Embryonic facial prominence (tissue), 1 donor: ENCODE results near the gene COL16A1.
"Not testable (repeated sequence)": the region's sequence is repeated elsewhere in the genome, so short reads cannot be mapped to it uniquely, and the experiment has no call there.

Source experiments
- DNase-seq: peaks from one replicate; pipeline ENCODE4 v3.0.0-alpha.2; 2016; ENCODE audit errors: extremely low spot score

Gene COL16A1

DNA sequence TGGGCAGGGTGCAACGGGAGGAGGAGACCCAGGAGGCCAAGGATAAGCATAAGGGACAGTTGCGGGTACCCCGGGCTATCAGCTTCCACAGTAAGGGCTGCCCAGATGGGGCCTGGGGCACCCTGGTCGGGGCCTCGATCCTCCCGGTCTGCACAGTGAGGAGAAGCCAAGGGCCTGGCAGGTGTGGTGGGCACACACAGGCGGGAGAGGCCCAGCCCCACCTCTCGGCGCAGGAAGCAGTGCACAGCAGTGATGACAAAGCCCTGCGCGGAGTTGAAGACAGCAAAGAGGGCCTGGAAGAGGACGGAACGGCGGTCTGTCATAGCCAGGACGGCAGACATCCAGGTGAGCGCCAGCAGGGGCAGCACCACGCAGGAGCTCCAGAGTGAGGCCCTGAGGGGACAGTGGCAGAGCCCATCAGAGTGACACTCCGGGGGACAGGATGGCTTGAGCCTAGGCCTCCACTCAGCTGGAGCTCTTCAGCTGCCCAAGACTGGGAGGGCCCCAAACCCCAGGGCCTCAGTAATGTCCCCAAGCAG, 29.0 kb upstream of the COL16A1 start:
- no peak for DNase-seq

DNA sequence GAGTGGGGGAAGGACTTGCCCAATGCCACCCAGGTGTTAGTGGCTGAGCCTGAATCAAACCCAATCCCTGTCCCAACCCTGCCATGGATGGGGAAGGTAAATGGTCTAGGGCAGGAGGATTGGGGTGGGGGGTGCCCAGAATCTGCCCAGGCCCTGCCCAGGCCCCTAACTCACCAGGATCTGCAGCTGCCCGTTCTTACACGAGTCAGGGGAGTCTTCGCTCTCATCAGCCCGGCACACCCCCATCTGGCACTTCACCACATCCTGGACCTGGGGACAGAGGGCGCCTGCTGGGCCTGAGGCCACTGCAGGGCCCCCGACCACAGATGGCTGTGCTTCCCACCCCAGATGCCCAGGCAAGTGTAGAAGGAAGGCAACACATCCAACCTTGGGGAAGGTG, 28.5 kb upstream of the COL16A1 start:
- DNase-seq, result no peak

DNA sequence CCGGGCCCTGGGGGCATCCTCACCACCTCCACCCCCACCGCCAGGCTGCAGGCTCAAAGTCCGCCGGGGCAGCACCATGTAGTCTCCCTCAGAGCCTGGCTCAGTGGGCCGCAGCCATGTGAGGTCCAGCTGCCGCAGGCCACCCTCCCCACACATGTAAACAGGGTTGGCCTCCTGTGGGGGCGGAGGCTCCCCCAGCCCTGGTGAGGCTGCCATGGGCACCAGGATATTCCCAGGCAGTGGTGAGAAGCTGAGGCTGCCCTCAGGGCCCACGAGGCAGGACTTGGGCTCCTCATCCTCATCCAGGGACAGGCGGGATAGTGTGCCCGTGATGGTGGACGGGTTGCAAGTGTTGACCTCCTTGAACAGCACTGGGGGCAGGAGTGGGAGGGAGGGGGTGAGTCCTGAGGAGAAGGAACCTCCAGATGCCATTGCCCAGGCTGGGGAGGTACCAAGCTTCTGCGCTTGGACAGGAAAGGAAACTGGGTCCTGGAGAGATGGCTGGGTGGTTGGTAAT, 27.3 kb upstream of the COL16A1 start:
- no peak for DNase-seq

DNA sequence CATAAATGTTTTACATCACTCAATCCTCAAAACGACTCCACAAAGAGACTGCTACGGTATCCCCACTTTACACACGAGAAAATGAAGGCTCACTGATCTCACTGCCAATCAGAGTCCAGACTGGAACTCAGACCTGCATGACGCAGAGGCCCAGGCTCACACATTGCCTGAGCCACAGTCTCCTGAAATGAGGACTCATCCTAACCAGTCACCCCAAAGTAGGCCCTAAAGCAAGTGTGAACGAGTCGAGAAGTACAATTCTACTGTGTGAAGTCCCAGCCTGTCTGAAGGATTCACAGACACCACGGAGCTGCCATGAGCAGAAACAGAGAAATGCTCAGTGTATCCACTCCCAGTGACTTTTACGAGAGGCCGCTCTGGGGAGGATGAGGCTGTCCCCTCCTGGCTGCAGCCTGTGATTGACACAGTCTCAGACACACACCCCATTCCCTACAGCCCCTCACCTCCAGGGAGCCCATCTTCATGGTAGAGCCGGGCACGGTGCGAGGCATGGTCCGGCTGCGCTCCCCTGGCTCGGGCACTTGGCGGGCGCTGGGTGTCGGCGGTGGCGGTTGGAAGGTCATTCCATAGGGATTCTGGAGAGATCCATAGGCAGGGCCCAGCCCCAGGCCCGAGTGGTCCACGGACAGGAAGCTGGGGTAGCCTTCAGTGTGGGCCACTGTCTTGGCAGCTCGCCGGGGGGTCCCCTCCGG, 26.7 kb upstream of the COL16A1 start:
- DNase-seq, result no peak

DNA sequence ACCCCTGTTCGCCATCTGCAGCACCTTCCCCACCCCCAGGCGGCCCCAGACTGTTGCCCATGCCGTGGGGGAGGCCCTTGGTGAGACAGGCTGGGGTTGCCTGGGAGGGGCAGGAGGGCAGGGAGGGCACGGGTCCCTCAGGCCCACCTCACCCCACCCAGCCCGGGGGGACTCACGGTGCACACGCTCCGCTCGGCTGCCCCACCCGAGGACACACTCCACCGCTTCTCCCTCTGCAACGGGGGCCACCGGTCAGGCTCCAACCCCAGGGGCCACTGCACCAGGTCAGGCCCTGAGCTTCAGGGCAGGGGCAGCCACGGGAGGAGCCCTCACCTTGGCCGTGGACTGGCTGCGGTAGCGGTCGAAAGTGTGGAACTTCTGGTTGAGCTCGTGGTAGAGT, 24.0 kb upstream of the COL16A1 start:
- no peak for DNase-seq

GRCh38 chr1:31727195-31727594, 23.4 kb upstream of the COL16A1 start:
- DNase-seq, result no peak

GRCh38 chr1:31726715-31727114, 22.9 kb upstream of the COL16A1 start:
- no peak for DNase-seq

- DNase-seq, result no peak
Measured at GRCh38 chr1:31725777-31726535, 22.1 kb upstream of the COL16A1 start.

DNA sequence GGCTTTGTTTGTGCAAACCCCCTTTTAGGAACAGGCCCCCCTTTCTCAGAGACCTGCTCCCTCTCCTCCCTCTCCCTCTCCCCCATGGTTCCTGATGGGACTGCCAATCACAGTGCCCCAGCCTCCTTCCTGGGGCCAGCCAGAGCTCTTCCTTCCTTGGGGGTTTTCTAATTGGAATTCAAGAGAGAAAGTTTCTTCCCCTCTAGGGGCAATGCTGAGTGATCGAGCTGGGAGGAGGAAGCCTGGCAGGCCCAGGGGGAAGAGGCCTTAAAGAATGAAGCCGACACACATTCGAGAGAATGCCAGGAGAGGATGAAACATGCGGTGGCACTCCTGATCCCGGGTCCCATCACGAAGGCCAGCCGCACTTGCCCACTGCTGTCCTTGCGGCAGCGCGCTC, 21.3 kb upstream of the COL16A1 start:
- no peak for DNase-seq

DNA sequence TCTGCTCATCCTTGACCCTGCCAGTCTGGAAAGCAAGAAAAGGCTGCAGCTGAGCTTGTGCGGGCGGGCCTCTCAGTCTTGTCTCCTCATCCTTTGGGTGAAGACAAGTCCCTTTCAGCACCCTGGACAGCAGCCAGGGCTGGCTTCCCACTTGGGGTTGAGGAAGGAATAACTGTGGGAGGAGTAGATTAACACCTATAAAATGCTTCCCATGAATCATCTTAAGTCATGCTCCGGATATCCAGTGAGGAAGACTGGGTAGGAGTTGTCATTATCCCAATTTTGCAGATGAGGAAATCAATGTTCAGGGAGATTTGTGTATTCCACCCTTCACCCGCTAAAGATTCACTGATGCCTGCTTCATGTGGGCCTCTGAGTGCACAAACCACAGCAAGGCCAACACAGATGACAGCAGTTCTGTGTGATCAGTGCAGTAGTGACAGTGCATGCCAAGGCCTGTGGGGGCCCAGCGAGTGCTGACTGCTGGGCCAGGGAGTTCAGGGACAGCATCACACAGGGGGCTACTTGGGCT, 20.1 kb upstream of the COL16A1 start:
- DNase-seq, result no peak

DNA sequence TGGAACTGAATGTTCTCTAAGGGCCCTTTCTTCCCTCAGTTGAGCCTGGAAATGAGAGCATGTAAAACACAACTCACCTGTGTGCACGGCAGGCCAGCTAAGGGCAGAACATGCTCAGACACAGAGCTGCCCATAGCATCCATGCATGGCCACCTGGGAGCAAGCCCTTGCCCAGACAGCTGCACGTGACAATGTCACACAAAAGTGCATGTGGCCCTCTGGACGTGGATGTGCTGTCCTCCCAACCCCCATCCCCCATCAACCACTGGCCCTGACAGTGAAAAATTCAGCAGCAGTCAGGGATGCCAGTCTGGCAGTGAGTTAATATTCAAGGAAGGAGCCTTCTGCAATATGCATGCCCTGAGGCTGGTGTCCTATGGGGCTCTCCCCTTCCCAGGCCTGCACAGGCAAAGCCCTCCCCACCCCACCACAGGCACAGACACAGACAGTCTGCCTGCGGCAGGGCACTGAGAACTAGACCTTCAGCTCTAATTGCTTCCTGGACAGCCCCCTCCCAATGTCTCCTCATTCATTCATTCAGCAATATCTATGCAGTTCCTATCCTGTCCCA, 14.6 kb upstream of the COL16A1 start:
- DNase-seq, result no peak

DNA sequence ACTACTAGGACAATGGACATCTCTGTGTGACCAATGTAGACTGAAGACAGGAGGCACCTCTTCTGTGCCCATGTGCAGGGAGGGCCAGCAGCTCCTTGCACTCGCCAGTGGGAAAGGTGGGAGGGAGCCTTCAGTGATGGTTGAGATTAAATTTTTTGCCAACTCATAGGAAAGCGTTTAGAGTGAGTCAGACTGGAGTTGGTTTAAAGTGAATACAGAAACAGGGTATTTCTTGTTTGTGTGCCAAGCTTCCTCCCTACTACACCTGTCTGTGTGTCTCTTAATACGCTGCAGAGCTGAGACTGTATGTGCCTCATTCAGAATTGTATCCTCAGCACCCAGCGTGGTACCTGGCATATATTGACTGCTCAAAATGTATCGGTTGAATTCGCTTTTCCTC, 13.5 kb upstream of the COL16A1 start:
- DNase-seq, result no peak

DNA sequence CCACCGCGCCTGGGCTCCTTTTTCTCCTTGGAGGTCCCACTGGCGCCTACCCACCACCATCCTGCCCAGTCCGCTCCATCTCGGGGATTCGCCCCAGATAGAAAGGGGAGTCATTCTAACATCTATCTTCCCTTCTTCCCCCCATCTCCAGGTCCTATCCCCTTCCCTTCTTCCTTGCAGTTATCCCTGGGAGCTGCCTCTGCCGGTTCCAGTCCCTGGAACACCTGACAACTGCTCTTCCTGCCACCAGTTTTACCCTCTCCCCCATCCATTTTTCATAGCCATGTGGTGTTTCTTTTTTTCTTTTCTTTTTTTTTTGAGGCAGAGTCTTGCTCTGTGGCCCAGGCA, 12.0 kb upstream of the COL16A1 start:
- no peak for DNase-seq

- DNase-seq, result peak; percentile 74
Measured at GRCh38 chr1:31715087-31715872, 11.5 kb upstream of the COL16A1 start.

DNA sequence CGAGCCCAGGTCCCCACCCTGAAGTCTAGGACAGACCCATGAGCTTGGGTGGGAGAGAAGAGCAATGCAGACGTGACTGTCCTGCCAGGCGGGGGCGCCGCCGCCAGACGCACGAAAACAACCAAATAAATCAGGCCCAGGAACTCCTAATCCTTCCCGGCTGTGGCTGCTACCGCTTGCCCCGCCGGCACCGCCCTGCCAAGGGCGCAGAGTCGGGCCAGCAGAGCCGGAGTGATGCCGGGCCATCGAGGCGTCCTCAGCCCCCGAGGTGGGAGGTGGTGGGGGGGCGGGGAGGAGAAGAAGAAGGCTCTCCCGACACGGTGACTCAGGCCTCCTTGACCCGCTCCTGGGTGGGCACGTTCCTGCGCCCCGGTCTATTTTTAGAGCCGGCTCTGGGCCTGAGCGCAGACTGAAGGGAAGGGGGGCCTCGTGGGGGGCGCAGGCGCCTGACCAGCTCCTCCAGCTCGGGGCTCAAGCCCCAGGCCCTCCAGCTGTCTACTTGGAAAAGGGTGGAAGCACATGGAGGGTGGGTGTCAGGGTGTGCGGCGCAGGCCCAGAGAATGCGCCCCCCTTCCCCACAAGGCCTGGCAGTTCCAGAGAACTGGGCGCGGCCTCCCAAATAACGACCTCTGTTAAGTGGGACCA, 10.7 kb upstream of the COL16A1 start:
- peak; percentile 46 for DNase-seq

- no peak for DNase-seq
Measured at GRCh38 chr1:31712630-31713029, 8.8 kb upstream of the COL16A1 start.

- DNase-seq, result no peak
Measured at GRCh38 chr1:31712068-31712467, 8.3 kb upstream of the COL16A1 start.

DNA sequence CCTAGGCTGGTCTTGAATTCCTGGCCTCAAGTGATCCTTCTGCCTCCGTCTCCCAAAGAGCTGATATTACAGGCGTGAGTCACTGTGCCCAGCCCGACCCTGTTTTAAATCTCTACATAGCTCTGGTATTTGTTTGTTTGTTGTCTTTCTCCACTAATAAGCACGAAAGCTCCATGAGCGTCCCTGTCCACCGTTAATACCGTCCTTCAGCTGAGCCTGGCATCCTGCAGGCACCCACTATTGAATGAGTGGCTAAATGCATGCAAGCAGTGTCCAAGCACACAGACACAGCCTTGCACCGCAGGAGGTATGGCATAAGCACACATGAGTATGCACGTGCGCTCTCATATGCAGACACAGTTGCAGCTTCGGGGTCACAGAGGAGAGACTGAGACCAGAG, 4.5 kb upstream of the COL16A1 start:
- no peak for DNase-seq

GRCh38 chr1:31707711-31708110, 3.9 kb upstream of the COL16A1 start:
- DNase-seq, result no peak

GRCh38 chr1:31707059-31707600, 3.3 kb upstream of the COL16A1 start:
- DNase-seq, result not testable (repeated sequence)
